ENCODE measurements around the gene NME4. TPM values are rescaled to one million over a fixed set of nuclear protein-coding genes. Genes with fewer than 3 reads are reported as not detected.

The NME4 gene
- total RNA-seq, 1 experiment from 2014 or later: 88.2 TPM

- Mint-ChIP-seq H3K36me3 (ENCODE audit: insufficient read depth, unreplicated experiment) (peaks cover 20% of the 10 kb centered on the region), H3K9me3 (ENCODE audit: low read depth, unreplicated experiment) (no peaks in the 10 kb centered on the region), H3K4me3 (ENCODE audit: low read depth, unreplicated experiment) (peak overlapping the region; percentile 83), H3K27me3 (ENCODE audit: unreplicated experiment) (peaks cover 21% of the 10 kb centered on the region), H3K4me1 (ENCODE audit: low read depth, unreplicated experiment) (peaks cover 14% of the 10 kb centered on the region), H3K27ac (ENCODE audit: unreplicated experiment) (peak overlapping the region; percentile 25)
- CTCF ChIA-PET: interaction anchor here (0.6 kb wide), 1 partner anchor 40 kb away, joined by 3 read pairs; no protein-coding TSS in a partner anchor
- intact Hi-C loops (cut with micrococcal nuclease; ENCODE audit: unreplicated experiment): no loop called here
- no peak for TF ChIP-seq CTCF (IDR thresholded peaks at IDR 0.05; ENCODE audit: unreplicated experiment)
- no TSS peak for BruUV-seq (replicated peaks)
- peak; percentile 29 for DNase-seq
Observed at GRCh38 chr16:426115-426905, 29.3 kb downstream of the NME4 start.

GRCh38 chr16:426906-427249 lies 29.9 kb downstream of the NME4 start:
- CTCF ChIA-PET: interaction anchor here (0.6 kb wide), 1 partner anchor 40 kb away, joined by 3 read pairs; no protein-coding TSS in a partner anchor
- peaks cover 20% of the 10 kb centered on the region for H3K36me3 Mint-ChIP-seq (ENCODE audit: insufficient read depth, unreplicated experiment)
- H3K27ac Mint-ChIP-seq (ENCODE audit: unreplicated experiment): peak overlapping the region; percentile 25
- H3K4me3 Mint-ChIP-seq (ENCODE audit: low read depth, unreplicated experiment): peak overlapping the region; percentile 83
- DNase-seq: no peak
- intact Hi-C loops (cut with micrococcal nuclease; ENCODE audit: unreplicated experiment): no loop called here
- no peaks in the 10 kb centered on the region for H3K9me3 Mint-ChIP-seq (ENCODE audit: low read depth, unreplicated experiment)
- peaks cover 14% of the 10 kb centered on the region for H3K4me1 Mint-ChIP-seq (ENCODE audit: low read depth, unreplicated experiment)
- TF ChIP-seq CTCF (IDR thresholded peaks at IDR 0.05; ENCODE audit: unreplicated experiment): no peak
- no TSS peak for BruUV-seq (replicated peaks)
- peaks cover 21% of the 10 kb centered on the region for H3K27me3 Mint-ChIP-seq (ENCODE audit: unreplicated experiment)

GRCh38 chr16:427250-427649 lies 30.3 kb downstream of the NME4 start:
- intact Hi-C loops (cut with micrococcal nuclease; ENCODE audit: unreplicated experiment): no loop called here
- BruUV-seq (replicated peaks): TSS peak; percentile 41
- Mint-ChIP-seq H3K36me3 (ENCODE audit: insufficient read depth, unreplicated experiment) (peaks cover 20% of the 10 kb centered on the region), H3K27ac (ENCODE audit: unreplicated experiment) (peak overlapping the region; percentile 25), H3K27me3 (ENCODE audit: unreplicated experiment) (peaks cover 21% of the 10 kb centered on the region), H3K9me3 (ENCODE audit: low read depth, unreplicated experiment) (no peaks in the 10 kb centered on the region), H3K4me1 (ENCODE audit: low read depth, unreplicated experiment) (peaks cover 14% of the 10 kb centered on the region), H3K4me3 (ENCODE audit: low read depth, unreplicated experiment) (peak overlapping the region; percentile 83)
- no peak for DNase-seq
- CTCF ChIA-PET: no interaction called here
- TF ChIP-seq CTCF (IDR thresholded peaks at IDR 0.05; ENCODE audit: unreplicated experiment): no peak

- DNase-seq: no peak
- Mint-ChIP-seq H3K4me1 (ENCODE audit: low read depth, unreplicated experiment) (no peaks in the 10 kb centered on the region), H3K27ac (ENCODE audit: unreplicated experiment) (no peak overlapping the region), H3K4me3 (ENCODE audit: low read depth, unreplicated experiment) (no peak overlapping the region), H3K27me3 (ENCODE audit: unreplicated experiment) (peaks cover 13% of the 10 kb centered on the region), H3K9me3 (ENCODE audit: low read depth, unreplicated experiment) (no peaks in the 10 kb centered on the region), H3K36me3 (ENCODE audit: insufficient read depth, unreplicated experiment) (peaks cover 13% of the 10 kb centered on the region)
- no TSS peak for BruUV-seq (replicated peaks)
- no peak for TF ChIP-seq CTCF (IDR thresholded peaks at IDR 0.05; ENCODE audit: unreplicated experiment)
- intact Hi-C loops (cut with micrococcal nuclease; ENCODE audit: unreplicated experiment): no loop called here
- CTCF ChIA-PET: no interaction called here
Observed at GRCh38 chr16:430904-431303, 33.9 kb downstream of the NME4 start.
